GM20000 (cell line): ENCODE measurements around the gene DXO.

Experiments
- DNase-seq: peaks from one replicate; pipeline ENCODE4 v3.0.0; 2012; ENCODE audit warnings: low spot score
- CTCF ChIP-seq: IDR thresholded peaks from 2 replicates; pipeline ENCODE4 v1.5.1; 2012; ENCODE audit warnings: mild to moderate bottlenecking, control low read depth; ENCODE audit errors: extremely low read depth, missing control alignments

The DXO gene

GRCh38 chr6:31947070-31947675 is 24.8 kb downstream of the DXO start:
- DNase-seq = no peak
- no peak for TF ChIP-seq CTCF

DNA sequence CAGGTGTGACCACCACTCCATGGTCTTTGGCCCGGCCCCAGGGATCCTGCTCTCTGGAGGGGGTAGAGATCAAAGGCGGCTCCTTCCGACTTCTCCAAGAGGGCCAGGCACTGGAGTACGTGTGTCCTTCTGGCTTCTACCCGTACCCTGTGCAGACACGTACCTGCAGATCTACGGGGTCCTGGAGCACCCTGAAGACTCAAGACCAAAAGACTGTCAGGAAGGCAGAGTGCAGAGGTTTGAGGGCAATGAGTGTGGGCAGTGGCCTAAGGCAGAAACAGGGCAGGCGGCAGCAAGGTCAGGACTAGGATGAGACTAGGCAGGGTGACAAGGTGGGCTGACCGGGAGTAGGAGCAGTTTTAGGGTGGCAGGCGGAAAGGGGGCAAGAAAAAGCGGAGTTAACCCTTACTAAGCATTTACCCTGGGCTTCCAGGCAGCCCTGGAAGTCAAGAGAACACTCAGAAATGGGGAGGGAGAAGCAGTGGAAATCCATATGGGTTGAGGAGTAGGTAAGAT is 25.5 kb downstream of the DXO start:
- DNase-seq = no peak
- TF ChIP-seq CTCF = no peak

GRCh38 chr6:31945507-31946369 is 26.2 kb downstream of the DXO start, which contains the start of gene CFB:
Gene CFB, plus strand, starts transcription at chr6:31946095. Its CDS starts 127 bp downstream, at chr6:31946222.
- no peak for DNase-seq
- TF ChIP-seq CTCF = no peak

DNA sequence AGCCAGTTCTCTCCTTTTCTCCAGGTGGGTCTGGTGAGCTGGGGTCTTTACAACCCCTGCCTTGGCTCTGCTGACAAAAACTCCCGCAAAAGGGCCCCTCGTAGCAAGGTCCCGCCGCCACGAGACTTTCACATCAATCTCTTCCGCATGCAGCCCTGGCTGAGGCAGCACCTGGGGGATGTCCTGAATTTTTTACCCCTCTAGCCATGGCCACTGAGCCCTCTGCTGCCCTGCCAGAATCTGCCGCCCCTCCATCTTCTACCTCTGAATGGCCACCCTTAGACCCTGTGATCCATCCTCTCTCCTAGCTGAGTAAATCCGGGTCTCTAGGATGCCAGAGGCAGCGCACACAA is 26.8 kb downstream of the DXO start:
- DNase-seq = no peak
- TF ChIP-seq CTCF = no peak

GRCh38 chr6:31943742-31944141 is 28.2 kb downstream of the DXO start:
- DNase-seq = no peak
- TF ChIP-seq CTCF = no peak

GRCh38 chr6:31940256-31940664 is 31.7 kb downstream of the DXO start:
- no peak for TF ChIP-seq CTCF
- DNase-seq = no peak

DNA sequence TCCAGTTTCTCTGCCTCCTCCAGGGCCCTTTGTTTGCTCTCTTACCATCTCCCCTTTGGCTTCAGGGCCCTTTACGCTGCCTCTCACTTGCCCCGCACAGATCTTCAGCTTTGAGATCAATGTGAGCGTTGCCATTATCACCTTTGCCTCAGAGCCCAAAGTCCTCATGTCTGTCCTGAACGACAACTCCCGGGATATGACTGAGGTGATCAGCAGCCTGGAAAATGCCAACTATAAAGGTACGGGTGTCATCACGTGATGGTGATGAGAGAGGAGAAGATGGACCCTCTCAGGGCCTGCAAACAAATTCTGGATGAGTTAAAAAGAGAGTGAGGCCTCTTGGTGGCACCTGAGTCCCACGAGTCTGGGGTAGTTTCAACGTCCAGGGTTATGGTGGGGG is 36.1 kb downstream of the DXO start:
- DNase-seq = no peak

More for the DNA sequence above, 36.1 kb downstream of the DXO start:
- no peak for TF ChIP-seq CTCF
